ENCODE results near the gene EIF3K.

DNA sequence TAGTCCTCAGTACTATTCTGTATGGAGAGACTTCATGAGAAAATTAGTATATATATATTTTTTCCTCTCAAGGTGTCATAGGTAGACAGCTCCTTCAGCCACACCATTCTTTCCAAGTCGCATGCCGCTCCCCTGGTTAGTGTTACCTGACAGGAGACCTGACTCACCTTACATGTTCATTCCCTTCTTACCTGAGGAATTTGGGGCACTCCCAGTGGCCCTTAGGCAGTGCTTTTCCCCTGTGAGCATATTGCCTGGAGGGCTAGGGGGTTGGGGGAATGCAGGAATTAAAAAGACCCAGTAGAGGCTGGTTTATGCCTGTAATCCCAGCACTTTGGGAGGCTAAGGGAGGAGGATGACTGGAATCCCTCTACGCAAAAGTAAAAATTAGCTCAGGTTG, 19.5 kb downstream of the EIF3K start:
- TF ChIP-seq, protein P1, sequence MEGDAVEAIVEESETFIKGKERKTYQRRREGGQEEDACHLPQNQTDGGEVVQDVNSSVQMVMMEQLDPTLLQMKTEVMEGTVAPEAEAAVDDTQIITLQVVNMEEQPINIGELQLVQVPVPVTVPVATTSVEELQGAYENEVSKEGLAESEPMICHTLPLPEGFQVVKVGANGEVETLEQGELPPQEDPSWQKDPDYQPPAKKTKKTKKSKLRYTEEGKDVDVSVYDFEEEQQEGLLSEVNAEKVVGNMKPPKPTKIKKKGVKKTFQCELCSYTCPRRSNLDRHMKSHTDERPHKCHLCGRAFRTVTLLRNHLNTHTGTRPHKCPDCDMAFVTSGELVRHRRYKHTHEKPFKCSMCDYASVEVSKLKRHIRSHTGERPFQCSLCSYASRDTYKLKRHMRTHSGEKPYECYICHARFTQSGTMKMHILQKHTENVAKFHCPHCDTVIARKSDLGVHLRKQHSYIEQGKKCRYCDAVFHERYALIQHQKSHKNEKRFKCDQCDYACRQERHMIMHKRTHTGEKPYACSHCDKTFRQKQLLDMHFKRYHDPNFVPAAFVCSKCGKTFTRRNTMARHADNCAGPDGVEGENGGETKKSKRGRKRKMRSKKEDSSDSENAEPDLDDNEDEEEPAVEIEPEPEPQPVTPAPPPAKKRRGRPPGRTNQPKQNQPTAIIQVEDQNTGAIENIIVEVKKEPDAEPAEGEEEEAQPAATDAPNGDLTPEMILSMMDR (conservative IDR thresholded peaks at IDR 0.05; ENCODE audit: low read depth, low read length), result no peak
- TF ChIP-seq EZH2 (IDR thresholded peaks at IDR 0.05; ENCODE audit: low read length, unreplicated experiment) (no peak), EZH2phosphoT487 (IDR thresholded peaks at IDR 0.05; ENCODE audit: borderline replicate concordance, low read length) (no peak)

Data from PC-3 (cell line).